HFF-Myc (cell line): ENCODE results near the gene KRTAP5-7.
"Not testable (repeated sequence)": the region's sequence is repeated elsewhere in the genome, so short reads cannot be mapped to it uniquely, and the experiment has no call there.

ENCODE experiments used
- DNase-seq: peaks from one replicate; pipeline ENCODE4 v3.0.0-alpha.2; 2011; ENCODE audit warnings: low read depth; ENCODE audit errors: extremely low read depth
- H3K4me3 ChIP-seq: replicated peaks from 2 replicates; pipeline ENCODE4 v1.5.1; 2011; ENCODE audit warnings: low read depth, mild to moderate bottlenecking, control low read depth, low read length
- TF ChIP-seq, protein P1 (sequence below): IDR thresholded peaks from 2 replicates; pipeline ENCODE4 v1.5.1; 2012; ENCODE audit warnings: mild to moderate bottlenecking, low read depth, low read length, control low read depth; ENCODE audit errors: missing control alignments

The KRTAP5-7 gene

DNA sequence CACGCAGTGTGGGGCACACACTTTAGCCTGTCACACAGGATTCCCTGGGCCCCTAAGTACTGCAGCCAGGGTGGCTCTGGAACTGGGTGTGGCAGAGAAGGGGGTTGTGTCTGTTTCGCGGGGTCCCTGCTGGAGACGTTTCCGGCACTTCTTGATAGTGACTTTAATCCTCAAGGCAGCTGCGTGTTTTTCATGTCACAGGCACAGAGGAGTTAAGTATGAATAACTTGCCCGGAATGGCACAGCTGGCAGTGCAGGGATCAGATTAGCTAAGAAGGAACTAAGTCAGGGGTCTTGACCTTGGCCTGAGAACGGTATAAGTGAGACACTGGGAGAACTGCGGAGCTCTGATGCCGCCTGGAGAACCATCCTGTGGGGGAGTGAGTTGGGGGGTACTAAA is 7.5 kb upstream of the KRTAP5-7 start:
- no peak overlapping the region for H3K4me3 ChIP-seq
- TF ChIP-seq, protein P1, sequence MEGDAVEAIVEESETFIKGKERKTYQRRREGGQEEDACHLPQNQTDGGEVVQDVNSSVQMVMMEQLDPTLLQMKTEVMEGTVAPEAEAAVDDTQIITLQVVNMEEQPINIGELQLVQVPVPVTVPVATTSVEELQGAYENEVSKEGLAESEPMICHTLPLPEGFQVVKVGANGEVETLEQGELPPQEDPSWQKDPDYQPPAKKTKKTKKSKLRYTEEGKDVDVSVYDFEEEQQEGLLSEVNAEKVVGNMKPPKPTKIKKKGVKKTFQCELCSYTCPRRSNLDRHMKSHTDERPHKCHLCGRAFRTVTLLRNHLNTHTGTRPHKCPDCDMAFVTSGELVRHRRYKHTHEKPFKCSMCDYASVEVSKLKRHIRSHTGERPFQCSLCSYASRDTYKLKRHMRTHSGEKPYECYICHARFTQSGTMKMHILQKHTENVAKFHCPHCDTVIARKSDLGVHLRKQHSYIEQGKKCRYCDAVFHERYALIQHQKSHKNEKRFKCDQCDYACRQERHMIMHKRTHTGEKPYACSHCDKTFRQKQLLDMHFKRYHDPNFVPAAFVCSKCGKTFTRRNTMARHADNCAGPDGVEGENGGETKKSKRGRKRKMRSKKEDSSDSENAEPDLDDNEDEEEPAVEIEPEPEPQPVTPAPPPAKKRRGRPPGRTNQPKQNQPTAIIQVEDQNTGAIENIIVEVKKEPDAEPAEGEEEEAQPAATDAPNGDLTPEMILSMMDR, result no peak
- DNase-seq, result no peak

DNA sequence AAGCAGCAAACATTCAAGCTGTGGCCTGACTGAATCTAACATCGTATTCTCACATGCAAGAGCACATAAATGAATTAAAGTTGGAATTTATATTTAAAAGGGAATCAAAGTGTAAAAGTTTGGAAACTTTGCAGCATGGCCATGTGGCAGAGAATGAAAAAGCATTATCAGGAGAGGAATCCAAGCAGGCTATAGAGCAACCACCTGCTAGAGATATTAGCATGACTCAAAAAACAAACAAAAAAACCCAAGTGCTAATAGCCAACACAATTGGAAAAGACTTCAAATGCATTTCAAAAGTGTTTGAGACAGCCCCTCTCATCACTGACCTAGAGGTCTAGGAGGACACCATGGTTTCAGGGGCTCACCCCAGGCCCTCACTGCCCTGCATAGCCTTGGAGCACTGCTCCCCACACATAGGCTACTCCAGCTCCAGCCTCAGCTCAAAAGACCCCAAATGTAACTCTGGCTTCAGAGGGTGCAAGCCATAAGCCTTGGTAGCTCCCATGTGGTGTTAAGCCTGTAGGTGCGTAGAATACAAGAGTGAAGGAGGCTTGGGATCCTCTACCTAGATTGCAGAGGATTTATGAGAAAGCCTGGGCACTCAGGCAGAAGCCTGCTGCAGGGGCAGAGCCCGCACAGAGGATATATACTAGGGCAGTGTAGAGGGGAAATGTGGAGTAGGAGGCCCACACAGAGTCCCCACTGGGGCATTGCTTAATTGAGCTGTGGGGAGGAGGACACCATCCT is 1.7 kb upstream of the KRTAP5-7 start:
- no peak overlapping the region for H3K4me3 ChIP-seq
- DNase-seq, result no peak
- TF ChIP-seq, protein P1, result no peak

DNA sequence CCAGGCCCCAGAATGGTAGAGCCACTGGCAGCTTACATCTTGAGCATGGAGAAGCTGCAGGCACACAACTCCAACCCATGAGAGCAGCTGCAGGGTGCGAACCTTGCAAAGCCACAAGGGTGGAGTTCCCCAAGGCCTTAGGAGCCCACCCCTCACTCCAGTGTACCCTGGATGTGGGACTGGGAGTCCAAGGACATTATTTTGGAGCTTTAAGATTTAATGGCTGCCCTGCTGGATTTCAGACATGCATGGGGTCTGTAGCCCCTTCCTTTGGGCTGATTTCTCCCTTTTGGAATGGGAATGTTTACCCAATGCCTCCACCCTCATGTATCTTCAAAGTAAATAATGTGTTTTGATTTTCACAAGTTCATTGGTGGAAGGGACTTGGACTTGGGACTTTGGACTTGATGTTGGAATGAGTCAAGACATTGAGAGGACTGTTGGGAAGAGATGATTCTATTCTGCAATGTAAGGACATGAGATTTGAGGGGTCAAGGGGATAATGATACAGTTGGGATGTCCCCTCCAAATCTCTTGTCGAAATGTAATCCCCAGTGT is 1.1 kb upstream of the KRTAP5-7 start:
- H3K4me3 ChIP-seq, result no peak overlapping the region
- DNase-seq, result no peak
- TF ChIP-seq, protein P1, result no peak

DNA sequence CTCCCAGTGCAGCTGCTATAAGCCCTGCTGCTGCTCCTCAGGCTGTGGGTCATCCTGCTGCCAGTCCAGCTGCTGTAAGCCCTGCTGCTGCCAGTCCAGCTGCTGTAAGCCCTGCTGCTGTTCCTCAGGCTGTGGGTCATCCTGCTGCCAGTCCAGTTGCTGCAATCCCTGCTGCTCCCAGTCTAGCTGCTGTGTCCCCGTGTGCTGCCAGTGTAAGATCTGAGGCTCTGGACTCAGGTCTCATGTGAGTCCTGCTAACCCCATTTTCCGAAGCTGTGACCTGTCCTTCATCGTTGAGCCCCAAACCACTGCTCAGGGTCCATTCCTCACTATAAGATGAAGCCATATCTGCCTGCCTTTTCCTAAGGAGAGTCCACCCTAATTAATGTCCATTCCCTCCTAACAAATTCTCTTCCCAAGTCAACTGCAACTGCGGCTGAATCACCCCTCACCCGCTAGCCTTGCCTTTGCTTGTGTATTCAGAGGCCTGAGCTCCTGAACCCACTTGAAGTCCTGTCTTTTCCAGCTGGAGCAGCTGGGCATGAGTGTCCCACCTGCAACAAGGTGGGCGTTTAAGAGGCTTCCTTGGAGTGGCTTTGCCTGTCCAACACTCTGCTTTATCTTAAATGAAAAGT is 626 bp downstream of the KRTAP5-7 start:
- DNase-seq, result no peak
- H3K4me3 ChIP-seq, result no peak overlapping the region
- TF ChIP-seq, protein P1, result no peak

DNA sequence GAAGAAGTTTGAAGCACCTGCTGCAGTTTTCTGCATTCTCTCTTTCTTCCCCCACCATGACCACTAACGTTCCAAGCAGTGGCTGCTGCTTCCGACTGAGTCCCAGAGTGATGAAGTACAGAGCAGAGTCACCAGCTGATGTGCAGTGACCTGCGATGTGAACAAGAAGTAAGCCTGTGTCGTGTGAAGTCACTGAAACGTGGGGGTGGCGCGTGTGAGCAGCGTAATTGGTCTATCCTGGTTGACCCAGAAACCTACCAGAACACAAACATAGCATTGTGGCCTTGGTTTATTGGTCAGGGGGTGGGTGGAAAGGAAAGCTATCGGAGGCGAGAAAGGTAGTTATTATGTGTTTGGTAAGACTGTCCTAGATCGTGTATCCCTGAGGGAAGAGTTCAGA is 3.5 kb downstream of the KRTAP5-7 start:
- TF ChIP-seq, protein P1, result no peak
- DNase-seq, result no peak
- H3K4me3 ChIP-seq, result no peak overlapping the region

DNA sequence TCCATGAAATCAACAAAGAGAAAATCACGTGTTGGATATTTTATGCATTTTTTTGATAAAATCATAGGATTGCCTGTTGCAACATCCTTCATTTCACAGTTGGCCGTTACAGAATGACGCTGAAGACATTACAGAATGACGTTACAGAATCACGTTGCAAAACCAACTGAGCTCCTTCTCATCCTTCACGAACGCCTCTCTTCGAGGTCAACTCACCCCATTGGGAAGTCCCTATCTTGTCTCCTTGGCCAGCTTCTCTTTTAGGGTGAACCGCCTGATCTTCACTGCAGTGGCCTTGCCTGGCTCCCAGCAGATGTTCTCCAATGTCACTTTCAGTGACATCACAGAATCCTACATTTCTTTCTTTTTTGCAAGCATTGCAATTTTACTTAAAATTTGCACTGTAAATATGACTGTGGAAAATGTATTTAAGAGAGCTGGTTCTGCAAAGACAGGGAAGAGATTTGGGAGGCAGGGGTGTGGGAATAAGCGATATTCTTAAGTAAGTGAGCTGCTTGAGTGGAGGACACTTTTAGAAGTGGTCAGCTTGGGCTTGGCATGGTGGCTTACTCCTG is 5.1 kb downstream of the KRTAP5-7 start:
- H3K4me3 ChIP-seq, result no peak overlapping the region
- TF ChIP-seq, protein P1, result no peak
- DNase-seq, result no peak

DNA sequence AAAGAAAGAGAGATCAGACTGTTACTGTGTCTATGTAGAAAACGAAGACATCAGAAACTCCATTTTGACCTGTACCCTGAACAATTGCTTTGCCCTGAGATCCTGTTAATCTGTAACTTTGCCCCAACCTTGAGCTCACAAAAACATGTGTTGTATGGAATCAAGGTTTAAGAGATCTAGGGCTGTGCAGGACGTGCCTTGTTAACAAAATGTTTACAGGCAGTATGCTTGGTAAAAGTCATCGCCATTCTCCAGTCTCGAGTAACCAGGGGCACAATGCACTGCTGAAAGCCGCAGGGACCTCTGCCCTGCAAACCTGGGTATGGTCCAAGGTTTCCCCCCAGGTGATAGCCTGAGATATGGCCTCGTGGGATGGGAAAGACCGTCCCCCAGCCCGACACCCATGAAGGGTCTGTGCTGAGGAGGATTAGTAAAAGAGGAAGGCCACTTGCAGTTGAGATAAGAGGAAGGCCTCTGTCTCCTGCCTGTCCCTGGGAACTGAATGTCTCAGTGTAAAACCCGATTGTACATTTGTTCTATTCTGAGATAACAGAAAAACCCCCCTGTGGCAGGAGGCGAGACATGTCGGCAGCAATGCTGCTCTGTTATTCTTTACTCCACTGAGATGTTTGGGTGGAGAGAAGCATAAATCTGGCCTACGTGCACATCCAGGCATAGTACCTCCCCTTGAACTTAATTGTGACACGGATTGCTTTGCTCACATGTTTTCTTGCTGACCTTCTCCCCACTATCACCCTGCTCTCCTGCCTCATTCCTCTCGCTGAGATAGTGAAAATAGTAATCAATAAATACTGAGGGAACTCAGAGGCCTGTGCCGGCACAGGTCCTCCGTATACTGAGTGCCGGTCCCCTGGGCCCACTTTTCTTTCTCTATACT is 7.9 kb downstream of the KRTAP5-7 start:
- DNase-seq, H3K4me3 ChIP-seq: not testable (repeated sequence)
